ENCODE measurements around the gene CCR1.
"Not testable (repeated sequence)": the region's sequence is repeated elsewhere in the genome, so short reads cannot be mapped to it uniquely, and the experiment has no call there.

CCR1 gene

DNA sequence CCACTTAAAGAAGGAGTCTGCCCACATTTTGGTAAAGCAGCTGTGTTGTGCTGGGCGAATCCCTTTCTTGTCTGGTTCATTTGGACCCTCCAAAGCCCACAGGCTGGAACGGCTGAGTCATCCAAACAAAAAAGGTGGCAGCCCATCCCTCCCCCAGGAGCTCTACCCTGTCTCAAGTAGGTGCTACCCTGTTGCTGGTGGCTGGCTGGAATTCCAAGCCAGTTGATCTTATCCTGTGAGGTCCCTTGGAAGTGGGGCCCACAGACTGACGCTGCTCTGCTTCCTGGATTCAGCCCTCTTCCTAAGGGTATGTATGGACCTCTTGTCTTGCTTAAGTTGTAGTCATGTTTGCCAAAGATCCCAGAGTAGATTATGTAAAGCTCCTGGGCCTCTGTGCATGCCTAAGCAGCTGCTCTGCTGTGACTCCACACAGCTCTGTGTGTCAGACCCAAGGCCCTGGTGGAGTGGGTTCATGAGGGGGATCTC is 44.5 kb downstream of the CCR1 start:
- H3K27me3 ChIP-seq (ENCODE audit: insufficient read depth, low read length), result no peaks in the 10 kb centered on the region
- no peaks in the 10 kb centered on the region for H4K20me1 ChIP-seq (ENCODE audit: insufficient read depth, low read length)
- H3K79me2 ChIP-seq (ENCODE audit: insufficient read depth, low read length), result no peaks in the 10 kb centered on the region
- no peak overlapping the region for H3K4me2 ChIP-seq (ENCODE audit: low read length)
- no peaks in the 10 kb centered on the region for H3K4me1 ChIP-seq (ENCODE audit: insufficient read depth, low read length, severe bottlenecking)
- no peaks in the 10 kb centered on the region for H3F3A ChIP-seq (ENCODE audit: insufficient read depth, low read length)
- no peak overlapping the region for H2AFZ ChIP-seq (ENCODE audit: low read length)
- H3K27ac ChIP-seq (ENCODE audit: low read depth, low read length, poor library complexity, severe bottlenecking), result no peak overlapping the region
- TF ChIP-seq EZH2 (IDR thresholded peaks at IDR 0.05; ENCODE audit: borderline replicate concordance, low read length) (no peak), CTCF (IDR thresholded peaks at IDR 0.05; ENCODE audit: low read length) (no peak)
- H3K9me3 ChIP-seq (ENCODE audit: low read length), result no peaks in the 10 kb centered on the region
- no peaks in the 10 kb centered on the region for H3K9me2 ChIP-seq (ENCODE audit: low read depth, low read length)
- H3K9ac ChIP-seq (ENCODE audit: low read length), result no peak overlapping the region
- no peaks in the 10 kb centered on the region for H3K36me3 ChIP-seq (ENCODE audit: insufficient read depth, low read length)
- no peak overlapping the region for H3K4me3 ChIP-seq (ENCODE audit: low read depth, low read length, poor library complexity, severe bottlenecking)

GRCh38 chr3:46162975-46163555 is 45.0 kb downstream of the CCR1 start:
- H2AFZ ChIP-seq (ENCODE audit: low read length), result no peak overlapping the region
- H3K27me3 ChIP-seq (ENCODE audit: insufficient read depth, low read length), result no peaks in the 10 kb centered on the region
- no peaks in the 10 kb centered on the region for H3K36me3 ChIP-seq (ENCODE audit: insufficient read depth, low read length)
- H3K9me3 ChIP-seq (ENCODE audit: low read length), result no peaks in the 10 kb centered on the region
- H3K27ac ChIP-seq (ENCODE audit: low read depth, low read length, poor library complexity, severe bottlenecking), result no peak overlapping the region
- H3K4me1 ChIP-seq (ENCODE audit: insufficient read depth, low read length, severe bottlenecking), result no peaks in the 10 kb centered on the region
- H3K4me2 ChIP-seq (ENCODE audit: low read length), result no peak overlapping the region
- H3K4me3 ChIP-seq (ENCODE audit: low read depth, low read length, poor library complexity, severe bottlenecking), result no peak overlapping the region
- H3K79me2 ChIP-seq (ENCODE audit: insufficient read depth, low read length), result no peaks in the 10 kb centered on the region
- TF ChIP-seq EZH2 (IDR thresholded peaks at IDR 0.05; ENCODE audit: borderline replicate concordance, low read length), result no peak
- no peak for TF ChIP-seq CTCF (IDR thresholded peaks at IDR 0.05; ENCODE audit: low read length)
- H4K20me1 ChIP-seq (ENCODE audit: insufficient read depth, low read length), result no peaks in the 10 kb centered on the region
- no peak overlapping the region for H3K9ac ChIP-seq (ENCODE audit: low read length)
- no peaks in the 10 kb centered on the region for H3F3A ChIP-seq (ENCODE audit: insufficient read depth, low read length)
- no peaks in the 10 kb centered on the region for H3K9me2 ChIP-seq (ENCODE audit: low read depth, low read length)

- H2AFZ ChIP-seq (ENCODE audit: low read length); H3K27ac ChIP-seq (ENCODE audit: low read depth, low read length, poor library complexity, severe bottlenecking); H3K27me3 ChIP-seq (ENCODE audit: insufficient read depth, low read length); H3K9ac ChIP-seq (ENCODE audit: low read length); H3K4me2 ChIP-seq (ENCODE audit: low read length); H3K36me3 ChIP-seq (ENCODE audit: insufficient read depth, low read length); H3F3A ChIP-seq (ENCODE audit: insufficient read depth, low read length); H3K9me3 ChIP-seq (ENCODE audit: low read length); H3K9me2 ChIP-seq (ENCODE audit: low read depth, low read length); H3K4me3 ChIP-seq (ENCODE audit: low read depth, low read length, poor library complexity, severe bottlenecking); H3K79me2 ChIP-seq (ENCODE audit: insufficient read depth, low read length); H4K20me1 ChIP-seq (ENCODE audit: insufficient read depth, low read length); H3K4me1 ChIP-seq (ENCODE audit: insufficient read depth, low read length, severe bottlenecking): not testable (repeated sequence)
Observed at GRCh38 chr3:46157685-46158084, 50.4 kb downstream of the CCR1 start.

DNA sequence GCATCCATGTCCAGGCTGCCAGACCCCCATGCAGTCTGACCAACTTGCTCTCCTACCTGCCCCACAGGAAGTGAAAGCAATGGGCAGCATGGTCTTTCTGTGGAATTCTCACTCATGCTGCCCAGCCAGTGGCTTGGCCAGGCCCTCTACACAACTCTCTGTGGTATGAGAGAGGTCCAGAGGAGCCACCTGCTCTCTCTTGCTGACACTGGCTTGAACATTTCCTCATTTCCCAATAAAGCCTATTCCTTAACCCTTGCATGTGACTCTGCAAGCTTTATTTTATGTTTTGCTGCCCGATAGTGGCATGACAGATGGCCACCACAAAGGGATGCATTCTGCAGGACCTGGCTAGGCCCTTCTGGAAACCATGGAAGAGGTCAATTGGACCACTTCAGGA is 53.8 kb downstream of the CCR1 start:
- no peaks in the 10 kb centered on the region for H3F3A ChIP-seq (ENCODE audit: insufficient read depth, low read length)

More for the DNA sequence above, 53.8 kb downstream of the CCR1 start:
- TF ChIP-seq CTCF (IDR thresholded peaks at IDR 0.05; ENCODE audit: low read length), result no peak
- no peak for TF ChIP-seq EZH2 (IDR thresholded peaks at IDR 0.05; ENCODE audit: borderline replicate concordance, low read length)
- Histone ChIP-seq H3K9me2 (ENCODE audit: low read depth, low read length) (no peaks in the 10 kb centered on the region), H2AFZ (ENCODE audit: low read length) (no peak overlapping the region), H3K4me2 (ENCODE audit: low read length) (no peak overlapping the region), H3K9ac (ENCODE audit: low read length) (no peak overlapping the region), H3K4me1 (ENCODE audit: insufficient read depth, low read length, severe bottlenecking) (no peaks in the 10 kb centered on the region), H3K36me3 (ENCODE audit: insufficient read depth, low read length) (no peaks in the 10 kb centered on the region), H3K27me3 (ENCODE audit: insufficient read depth, low read length) (no peaks in the 10 kb centered on the region), H3K79me2 (ENCODE audit: insufficient read depth, low read length) (no peaks in the 10 kb centered on the region), H4K20me1 (ENCODE audit: insufficient read depth, low read length) (no peaks in the 10 kb centered on the region), H3K27ac (ENCODE audit: low read depth, low read length, poor library complexity, severe bottlenecking) (no peak overlapping the region), H3K9me3 (ENCODE audit: low read length) (no peaks in the 10 kb centered on the region), H3K4me3 (ENCODE audit: low read depth, low read length, poor library complexity, severe bottlenecking) (no peak overlapping the region)
